H1 (cell line): ENCODE results near the gene PCP4. TPM values are rescaled to one million over a fixed set of nuclear protein-coding genes. Genes with fewer than 3 reads are reported as not detected.

Experiments used
- CTCF ChIA-PET: fragments of 300-600 bp; sonication (Branson Sonifier 250); formaldehyde crosslinking; loops from one replicate; lab custom pipeline; 2021; ENCODE audit not compliant: partially characterized antibody; lab: Charles Lee
- POLR2A ChIA-PET: fragments of 300-600 bp; sonication (Branson Sonifier 250); formaldehyde crosslinking; loops from one replicate; lab custom pipeline; 2021; ENCODE audit warnings: inconsistent platforms; ENCODE audit not compliant: partially characterized antibody; lab: Charles Lee
- DNase-seq, 2 experiments: peaks; one replicate each; pipeline versions ENCODE4 v3.0.0 to v3.0.0-alpha.2; 2010 to 2022; ENCODE audit warnings: low spot score in 2 of 2, low read depth in 1 of 2, mixed read lengths in 1 of 2
- FAIRE-seq: peaks from 2 replicates; lab custom pipeline; 2011; peaks lifted over from hg19 to GRCh38; lab: Jason Lieb, UNC
- H2AFZ ChIP-seq: 2 replicates; pipeline ENCODE4 v1.8.1; 2012; ENCODE audit warnings: low read length, inconsistent platforms
- H2AK5ac ChIP-seq: 2 replicates; pipeline ENCODE4 v1.6.1; 2013; ENCODE audit warnings: low read depth, low read length
- H2BK120ac ChIP-seq: replicated peaks from 2 replicates; pipeline ENCODE3; 2013; ENCODE audit warnings: low read depth, low read length, inconsistent platforms
- H2BK12ac ChIP-seq: 2 replicates; pipeline ENCODE4 v1.6.1; 2013; ENCODE audit warnings: low read depth, low read length
- H2BK15ac ChIP-seq: 2 replicates; pipeline ENCODE4 v1.6.1; 2013; ENCODE audit warnings: low read length
- H2BK20ac ChIP-seq: 2 replicates; pipeline ENCODE4 v1.6.1; 2013; ENCODE audit warnings: low read length
- H2BK5ac ChIP-seq: 2 replicates; pipeline ENCODE4 v1.6.1; 2013; ENCODE audit warnings: low read depth, low read length
- H3K14ac ChIP-seq: 2 replicates; pipeline ENCODE4 v1.6.1; 2013; ENCODE audit warnings: inconsistent platforms; ENCODE audit not compliant: insufficient read length
- H3K18ac ChIP-seq: 2 replicates; pipeline ENCODE4 v1.6.1; 2013; ENCODE audit warnings: low read length; ENCODE audit errors: extremely low read depth
- H3K23ac ChIP-seq: 2 replicates; pipeline ENCODE4 v1.6.1; 2013; ENCODE audit warnings: inconsistent platforms; ENCODE audit not compliant: insufficient read length
- H3K23me2 ChIP-seq: 2 replicates; pipeline ENCODE4 v1.6.1; 2013; ENCODE audit warnings: low read depth, low read length
- H3K27ac ChIP-seq: 2 replicates; pipeline ENCODE4 v1.6.1; 2011; ENCODE audit warnings: low read depth, low read length, inconsistent platforms
- H3K27me3 ChIP-seq, 4 experiments: replicated peaks in 1 of 4; 1 replicate in 1 of 4; 2 replicates in 3 of 4; pipeline versions ENCODE4 v1.6.1 to v1.8.1; 2011 to 2013; ENCODE audit warnings: low read length in 3 of 4, mild to moderate bottlenecking in 3 of 4, inconsistent platforms in 2 of 4, mixed read lengths in 2 of 4, moderate library complexity in 1 of 4; ENCODE audit not compliant: control insufficient read depth in 3 of 4, insufficient read depth in 3 of 4; ENCODE audit errors: extremely low read depth in 1 of 4
- H3K36me3 ChIP-seq, 4 experiments: 2 replicates each; pipeline versions ENCODE4 v1.6.1 to v1.8.1; 2011 to 2013; ENCODE audit warnings: mild to moderate bottlenecking in 4 of 4, low read length in 3 of 4, moderate library complexity in 2 of 4, control low read depth in 1 of 4, inconsistent platforms in 1 of 4; ENCODE audit not compliant: insufficient read depth in 4 of 4, control insufficient read depth in 2 of 4
- H3K4ac ChIP-seq: replicated peaks from 2 replicates; pipeline ENCODE3; 2013; ENCODE audit warnings: low read length, low read depth, mixed read lengths, inconsistent platforms; ENCODE audit not compliant: insufficient read length
- H3K4me1 ChIP-seq, 4 experiments: replicated peaks in 1 of 4; 1 replicate in 1 of 4; 2 replicates in 3 of 4; pipeline versions ENCODE4 v1.6.1 to v1.8.1; 2011 to 2013; ENCODE audit warnings: low read length in 3 of 4, inconsistent platforms in 2 of 4, mixed read lengths in 1 of 4; ENCODE audit not compliant: insufficient read depth in 4 of 4, control insufficient read depth in 3 of 4
- H3K4me2 ChIP-seq, 2 experiments: 2 replicates each; pipeline versions ENCODE4 v1.6.1 to v1.8.1; 2011 to 2013; ENCODE audit warnings: low read depth in 2 of 2, low read length in 2 of 2, control low read depth in 1 of 2, inconsistent platforms in 1 of 2, mild to moderate bottlenecking in 1 of 2; ENCODE audit not compliant: insufficient read depth in 1 of 2
- H3K4me3 ChIP-seq, 4 experiments: fragments of 200-600, 300-600 bp in 1 of 4; sonication (generic), shearing (Covaris generic), sonication (Bioruptor Twin) in 1 of 4; 2 replicates each; pipeline versions ENCODE4 v1.5.1 to v1.8.1; 2011 to 2016; ENCODE audit warnings: low read length in 4 of 4, low read depth in 3 of 4, control low read depth in 2 of 4, inconsistent platforms in 2 of 4, mild to moderate bottlenecking in 2 of 4, mixed read lengths in 1 of 4, moderate library complexity in 1 of 4; ENCODE audit not compliant: insufficient read depth in 2 of 4; ENCODE audit errors: extremely low read depth in 1 of 4
- H3K56ac ChIP-seq: replicated peaks from 2 replicates; pipeline ENCODE3; 2013; ENCODE audit warnings: low read depth, mild to moderate bottlenecking, mixed read lengths, low read length, inconsistent platforms; ENCODE audit not compliant: insufficient read length
- H3K79me1 ChIP-seq: 2 replicates; pipeline ENCODE4 v1.6.1; 2013; ENCODE audit warnings: low read depth, low read length, control low read depth
- H3K79me2 ChIP-seq, 2 experiments: 2 replicates each; pipeline versions ENCODE4 v1.6.1 to v1.8.1; 2012 to 2013; ENCODE audit warnings: low read length in 2 of 2, mild to moderate bottlenecking in 2 of 2, inconsistent platforms in 1 of 2; ENCODE audit not compliant: insufficient read depth in 2 of 2, control insufficient read depth in 1 of 2
- H3K9ac ChIP-seq, 4 experiments: replicated peaks in 1 of 4; 1 replicate in 1 of 4; 2 replicates in 3 of 4; pipeline versions ENCODE4 v1.6.1 to v1.8.1; 2011 to 2013; ENCODE audit warnings: low read depth in 3 of 4, low read length in 3 of 4, control low read depth in 2 of 4, mild to moderate bottlenecking in 2 of 4, moderate library complexity in 2 of 4, inconsistent platforms in 1 of 4; ENCODE audit errors: extremely low read depth in 1 of 4
- H3K9me3 ChIP-seq, 2 experiments: 2 replicates each; pipeline versions ENCODE4 v1.6.1 to v1.8.1; 2012 to 2013; ENCODE audit warnings: mild to moderate bottlenecking in 2 of 2, moderate library complexity in 2 of 2, control low read depth in 1 of 2, inconsistent platforms in 1 of 2, low read depth in 1 of 2, low read length in 1 of 2, mixed read lengths in 1 of 2; ENCODE audit not compliant: insufficient read depth in 2 of 2
- H4K20me1 ChIP-seq, 2 experiments: replicated peaks in 1 of 2; 2 replicates each; pipeline versions ENCODE3 to v1.8.1; 2011 to 2013; ENCODE audit warnings: inconsistent platforms in 2 of 2, low read length in 2 of 2, mild to moderate bottlenecking in 1 of 2; ENCODE audit not compliant: insufficient read depth in 2 of 2, control insufficient read depth in 1 of 2
- H4K5ac ChIP-seq: 2 replicates; pipeline ENCODE4 v1.6.1; 2013; ENCODE audit warnings: low read length, low read depth, mixed read lengths, inconsistent platforms; ENCODE audit not compliant: insufficient read length
- H4K8ac ChIP-seq: 2 replicates; pipeline ENCODE4 v1.8.0; 2013; ENCODE audit warnings: mild to moderate bottlenecking, moderate library complexity, low read length, inconsistent platforms; ENCODE audit not compliant: insufficient read depth; ENCODE audit errors: extremely low read depth
- H4K91ac ChIP-seq: replicated peaks from 2 replicates; pipeline ENCODE3; 2013; ENCODE audit warnings: low read length, mixed read lengths, inconsistent platforms; ENCODE audit not compliant: insufficient read length
- CBX5 ChIP-seq: fragments of 300-800, 300-1000 bp; sonication (generic); IDR thresholded peaks from 2 replicates; pipeline ENCODE4 v1.7.1; 2016; ENCODE audit warnings: antibody characterized with exemption, low read length, low read depth
- CHD2 ChIP-seq: IDR thresholded peaks from 2 replicates; pipeline ENCODE4 v1.6.1; 2012; ENCODE audit warnings: low read length, improper control_type of control experiment
- EZH2 ChIP-seq: fragments of 200-600 bp; sonication (generic); IDR thresholded peaks from 2 replicates; pipeline ENCODE4 v1.7.1; 2012; ENCODE audit warnings: low read depth, mild to moderate bottlenecking, moderate library complexity, low read length, inconsistent platforms; ENCODE audit not compliant: severe bottlenecking
- HDAC6 ChIP-seq: IDR thresholded peaks from one replicate; pipeline ENCODE4 v1.7.1; 2012; ENCODE audit warnings: low read depth, mild to moderate bottlenecking, inconsistent platforms, low read length, moderate library complexity
- JUN ChIP-seq: IDR thresholded peaks from 2 replicates; pipeline ENCODE4 v1.6.1; 2011; ENCODE audit warnings: low read depth, mild to moderate bottlenecking, improper control_type of control experiment, low read length
- MAFK ChIP-seq: IDR thresholded peaks from 2 replicates; pipeline ENCODE4 v1.6.1; 2012; ENCODE audit warnings: low read depth, mild to moderate bottlenecking, improper control_type of control experiment, low read length
- POLR2A ChIP-seq, 2 experiments: IDR thresholded peaks; 1 replicate in 1 of 2; 2 replicates in 1 of 2; pipeline ENCODE4 v1.6.1; 2011; ENCODE audit warnings: low read depth in 2 of 2, low read length in 2 of 2, mild to moderate bottlenecking in 2 of 2; ENCODE audit errors: control extremely low read depth in 1 of 2
- POLR2AphosphoS5 ChIP-seq: IDR thresholded peaks from 2 replicates; pipeline ENCODE4 v1.6.1; 2011; ENCODE audit warnings: low read depth, low read length
- RFX5 ChIP-seq: IDR thresholded peaks from 2 replicates; pipeline ENCODE4 v1.6.1; 2011; ENCODE audit warnings: low read depth, low read length, improper control_type of control experiment, borderline replicate concordance
- SAP30 ChIP-seq: fragments of 300-600 bp; sonication (generic); IDR thresholded peaks from 2 replicates; pipeline ENCODE4 v1.7.1; 2012; ENCODE audit warnings: low read length, moderate library complexity, mild to moderate bottlenecking, inconsistent platforms; ENCODE audit not compliant: insufficient read depth, insufficient replicate concordance
- TAF7 ChIP-seq: optimal IDR thresholded peaks from 2 replicates; pipeline ENCODE3; 2011; ENCODE audit warnings: low read depth, mild to moderate bottlenecking, inconsistent platforms, low read length, moderate library complexity, borderline replicate concordance
- TBP ChIP-seq: IDR thresholded peaks from 2 replicates; pipeline ENCODE4 v1.6.1; 2011; ENCODE audit warnings: low read depth, low read length, improper control_type of control experiment
- WGBS, 2 experiments: shearing (Covaris generic) in 1 of 2; methylation state at CpG; one replicate each; pipeline versions ENCODE4 v1.1.6 to v1.1.7; 2013 to 2015; ENCODE audit warnings: low lambda C conversion rate in 2 of 2, mixed read lengths in 2 of 2, inconsistent platforms in 1 of 2, low coverage in 1 of 2, missing lambda C conversion rate in 1 of 2; ENCODE audit not compliant: insufficient replicate concordance in 2 of 2, insufficient coverage in 1 of 2, insufficient read length in 1 of 2; ENCODE audit errors: extremely low coverage in 1 of 2, missing lambda C conversion rate in 1 of 2; 5-methylcytosine and 5-hydroxymethylcytosine counted together
- polyA plus RNA-seq, 7 experiments: library from polyadenylated mRNA; depleted of rRNA in 3 of 7; stranded (reverse) in 5 of 7; unstranded in 2 of 7; fragments of >200 nt in 5 of 7; fragments of 200-250 nt in 2 of 7; gene quantifications; 1 replicate in 5 of 7; 2 replicates in 1 of 7; 4 replicates in 1 of 7; pipeline versions ENCODE4 v1.2.1 to v1.2.3, GENCODE V29; 2011 to 2013; ENCODE audit warnings: missing spikeins in 2 of 7, mixed read lengths in 2 of 7
- total RNA-seq: library from RNA; stranded (reverse); fragmentation: NEBNext Ultra II Directional; extraction: Animal tissue kit (Norgen Biotek cat#: 25700); gene quantifications from 2 replicates; pipeline ENCODE4 v1.2.1, GENCODE V29; 2021
- TF ChIP-seq, protein P1 (sequence below): IDR thresholded peaks from 2 replicates; pipeline ENCODE4 v1.6.1; 2012; ENCODE audit warnings: inconsistent platforms

Gene PCP4
- total and polyA plus RNA-seq, 2 of the 8 experiments (the other 6 are each of a cell fraction or from before 2014, with no cell fraction given), result 1.8 to 2.4 TPM

DNA sequence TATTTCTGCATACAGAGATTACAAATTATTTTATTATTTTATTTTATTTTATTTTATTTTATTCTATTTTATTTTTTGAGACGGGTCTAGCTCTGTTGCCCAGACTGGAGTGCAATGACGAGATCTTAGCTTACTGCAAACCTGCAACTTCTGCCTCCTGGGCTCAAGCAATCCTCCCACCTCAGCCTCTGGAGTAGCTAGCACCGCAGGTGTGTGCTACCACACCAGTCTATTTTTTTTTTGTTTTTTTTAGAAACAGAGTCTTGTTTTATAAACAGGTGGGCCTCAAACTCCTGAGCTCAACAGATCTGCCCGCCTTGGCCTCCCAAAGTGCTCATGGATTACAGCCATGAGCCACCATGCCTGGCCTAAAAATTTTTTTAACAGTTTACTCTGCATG lies 88.1 kb downstream of the PCP4 start:
- H3K27ac ChIP-seq, result no peak overlapping the region
- H3K79me2 ChIP-seq, result no peaks in the 10 kb centered on the region
- POLR2A ChIA-PET, result no interaction called here
- TF ChIP-seq EZH2 (no peak), MAFK (no peak), CHD2 (no peak), SAP30 (no peak), HDAC6 (no peak), TBP (no peak), CBX5 (no peak), POLR2AphosphoS5 (no peak), POLR2A (IDR thresholded peaks at IDR 0.05; ENCODE audit: control extremely low read depth in 1 of 2, low read depth in 2 of 2, low read length in 2 of 2) (no peak), TAF7 (no peak), RFX5 (no peak), JUN (no peak)
- TF ChIP-seq, protein P1, sequence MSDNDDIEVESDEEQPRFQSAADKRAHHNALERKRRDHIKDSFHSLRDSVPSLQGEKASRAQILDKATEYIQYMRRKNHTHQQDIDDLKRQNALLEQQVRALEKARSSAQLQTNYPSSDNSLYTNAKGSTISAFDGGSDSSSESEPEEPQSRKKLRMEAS, result no peak
- TF ChIP-seq, all 59 proteins: peak for 0
- peaks cover 0 to 8% of the 10 kb centered on the region in 2 experiments; a peak in 1 of 4 replicates for H3K9me3 ChIP-seq
- no peak overlapping the region for H3K4me3 ChIP-seq
- no peak overlapping the region for H3K56ac ChIP-seq
- peaks cover 0 to 3% (median 0%) of the 10 kb centered on the region in 4 experiments; a peak in 2 of 7 replicates for H3K27me3 ChIP-seq
- no peak overlapping the region; the same call in 1 of the 2 replicates for H2BK12ac ChIP-seq
- no peak overlapping the region for H3K9ac ChIP-seq
- no peak overlapping the region for H2AFZ ChIP-seq
- no peak overlapping the region for H3K4me2 ChIP-seq
- H3K23me2 ChIP-seq, result no peaks in the 10 kb centered on the region
- H2AK5ac ChIP-seq, result no peak overlapping the region
- no peak overlapping the region for H4K8ac ChIP-seq
- no peak overlapping the region for H4K91ac ChIP-seq
- H3K4ac ChIP-seq, result no peak overlapping the region
- no peak overlapping the region for H4K5ac ChIP-seq
- CTCF ChIA-PET, result interaction anchor here (0.7 to 2.8 kb wide), 5 partner anchors 8 to 77 kb away, joined by 3 to 13 read pairs (median 3); no protein-coding TSS in a partner anchor
- peaks cover 3 to 10% (median 4%) of the 10 kb centered on the region in 4 experiments; a peak in 6 of 7 replicates for H3K4me1 ChIP-seq
- H2BK5ac ChIP-seq, result no peak overlapping the region
- H3K23ac ChIP-seq, result no peak overlapping the region
- DNase-seq (no peak), FAIRE-seq (no peak)
- no peaks in the 10 kb centered on the region for H3K79me1 ChIP-seq
- no peaks in the 10 kb centered on the region for H4K20me1 ChIP-seq
- no peak overlapping the region for H2BK15ac ChIP-seq
- H2BK120ac ChIP-seq, result no peak overlapping the region
- 92% methylated on average over 4 of the region's 4 CpGs; no CpG with 5 or more reads in 1 of the 2 experiments for WGBS, 2 experiments
- no peak overlapping the region for H3K18ac ChIP-seq
- H2BK20ac ChIP-seq, result no peak overlapping the region
- no peaks in the 10 kb centered on the region for H3K36me3 ChIP-seq
- H3K14ac ChIP-seq, result no peak overlapping the region
